Rectal smooth muscle tissue (tissue), 1 donor: Measurements from ENCODE around the gene VPS41.

Experiments
- H3K27ac ChIP-seq: one replicate; pipeline ENCODE4 v1.7.0; 2013; ENCODE audit warnings: low read depth, low read length, inconsistent platforms
- H3K27me3 ChIP-seq: one replicate; pipeline ENCODE4 v1.7.0; 2013; ENCODE audit warnings: low read length; ENCODE audit not compliant: control insufficient read depth, insufficient read depth
- H3K36me3 ChIP-seq: one replicate; pipeline ENCODE4 v1.7.0; 2013; ENCODE audit warnings: low read length; ENCODE audit not compliant: control insufficient read depth, insufficient read depth
- H3K4me1 ChIP-seq: one replicate; pipeline ENCODE4 v1.7.0; 2013; ENCODE audit warnings: low read length; ENCODE audit not compliant: control insufficient read depth, insufficient read depth
- H3K4me3 ChIP-seq: one replicate; pipeline ENCODE4 v1.7.0; 2013; ENCODE audit warnings: low read length
- H3K9ac ChIP-seq: one replicate; pipeline ENCODE4 v1.7.0; 2013; ENCODE audit warnings: low read length

VPS41 gene

GRCh38 chr7:38839851-38840250 lies 69.1 kb downstream of the VPS41 start:
- no peaks in the 10 kb centered on the region for H3K4me1 ChIP-seq
- H3K27me3 ChIP-seq, result no peaks in the 10 kb centered on the region
- H3K4me3 ChIP-seq, result no peak overlapping the region
- no peaks in the 10 kb centered on the region for H3K36me3 ChIP-seq
- no peak overlapping the region for H3K27ac ChIP-seq
- no peak overlapping the region for H3K9ac ChIP-seq

- no peaks in the 10 kb centered on the region for H3K36me3 ChIP-seq
- no peak overlapping the region for H3K4me3 ChIP-seq
- H3K27me3 ChIP-seq, result no peaks in the 10 kb centered on the region
- H3K4me1 ChIP-seq, result no peaks in the 10 kb centered on the region
- H3K9ac ChIP-seq, result no peak overlapping the region
- no peak overlapping the region for H3K27ac ChIP-seq
Measured at GRCh38 chr7:38838725-38839385, 70.1 kb downstream of the VPS41 start.

GRCh38 chr7:38834357-38834756 lies 74.6 kb downstream of the VPS41 start:
- Histone ChIP-seq H3K9ac (no peak overlapping the region), H3K27ac (no peak overlapping the region)

GRCh38 chr7:38833329-38833728 lies 75.7 kb downstream of the VPS41 start:
- no peaks in the 10 kb centered on the region for H3K36me3 ChIP-seq
- peaks cover 3% of the 10 kb centered on the region for H3K4me1 ChIP-seq
- no peaks in the 10 kb centered on the region for H3K27me3 ChIP-seq
- H3K9ac ChIP-seq, result no peak overlapping the region
- H3K4me3 ChIP-seq, result no peak overlapping the region
- H3K27ac ChIP-seq, result no peak overlapping the region

More at GRCh38 chr7:38834357-38834756, 74.6 kb downstream of the VPS41 start:
- no peaks in the 10 kb centered on the region for H3K27me3 ChIP-seq
- no peaks in the 10 kb centered on the region for H3K36me3 ChIP-seq
- H3K4me3 ChIP-seq, result no peak overlapping the region
- peaks cover 3% of the 10 kb centered on the region for H3K4me1 ChIP-seq

GRCh38 chr7:38831259-38831996 lies 77.6 kb downstream of the VPS41 start:
- Histone ChIP-seq H3K36me3 (no peaks in the 10 kb centered on the region), H3K9ac (no peak overlapping the region), H3K4me1 (peaks cover 3% of the 10 kb centered on the region), H3K4me3 (no peak overlapping the region), H3K27me3 (no peaks in the 10 kb centered on the region), H3K27ac (peak overlapping the region; percentile 29)

GRCh38 chr7:38830826-38831225 lies 78.2 kb downstream of the VPS41 start:
- Histone ChIP-seq H3K4me1 (peaks cover 7% of the 10 kb centered on the region), H3K27ac (no peak overlapping the region), H3K9ac (no peak overlapping the region), H3K36me3 (no peaks in the 10 kb centered on the region), H3K27me3 (no peaks in the 10 kb centered on the region), H3K4me3 (no peak overlapping the region)

GRCh38 chr7:38829488-38830165 lies 79.4 kb downstream of the VPS41 start:
- Histone ChIP-seq H3K27me3 (no peaks in the 10 kb centered on the region), H3K36me3 (no peaks in the 10 kb centered on the region), H3K4me3 (no peak overlapping the region), H3K9ac (no peak overlapping the region), H3K27ac (no peak overlapping the region), H3K4me1 (peaks cover 11% of the 10 kb centered on the region)

- H3K27ac ChIP-seq, result no peak overlapping the region
- H3K27me3 ChIP-seq, result no peaks in the 10 kb centered on the region
- no peak overlapping the region for H3K9ac ChIP-seq
- no peaks in the 10 kb centered on the region for H3K36me3 ChIP-seq
- H3K4me1 ChIP-seq, result peaks cover 11% of the 10 kb centered on the region
- H3K4me3 ChIP-seq, result no peak overlapping the region
Measured at GRCh38 chr7:38828026-38828425, 81.0 kb downstream of the VPS41 start.

GRCh38 chr7:38825721-38826440 lies 83.1 kb downstream of the VPS41 start:
- H3K4me1 ChIP-seq, result peaks cover 8% of the 10 kb centered on the region
- H3K27ac ChIP-seq, result no peak overlapping the region

GRCh38 chr7:38824948-38825347 lies 84.0 kb downstream of the VPS41 start:
- Histone ChIP-seq H3K9ac (no peak overlapping the region), H3K27me3 (no peaks in the 10 kb centered on the region), H3K4me1 (peaks cover 8% of the 10 kb centered on the region), H3K36me3 (no peaks in the 10 kb centered on the region), H3K27ac (no peak overlapping the region), H3K4me3 (no peak overlapping the region)

More at GRCh38 chr7:38825721-38826440, 83.1 kb downstream of the VPS41 start:
- no peaks in the 10 kb centered on the region for H3K27me3 ChIP-seq
- H3K4me3 ChIP-seq, result no peak overlapping the region
- H3K36me3 ChIP-seq, result no peaks in the 10 kb centered on the region
- no peak overlapping the region for H3K9ac ChIP-seq

GRCh38 chr7:38822549-38822948 lies 86.4 kb downstream of the VPS41 start:
- Histone ChIP-seq H3K27me3 (no peaks in the 10 kb centered on the region), H3K4me3 (no peak overlapping the region), H3K4me1 (peaks cover 8% of the 10 kb centered on the region), H3K9ac (no peak overlapping the region), H3K36me3 (no peaks in the 10 kb centered on the region), H3K27ac (no peak overlapping the region)

GRCh38 chr7:38820571-38820970 lies 88.4 kb downstream of the VPS41 start:
- no peak overlapping the region for H3K4me3 ChIP-seq
- H3K4me1 ChIP-seq, result peaks cover 1% of the 10 kb centered on the region
- H3K27me3 ChIP-seq, result no peaks in the 10 kb centered on the region
- H3K9ac ChIP-seq, result no peak overlapping the region
- H3K36me3 ChIP-seq, result no peaks in the 10 kb centered on the region
- no peak overlapping the region for H3K27ac ChIP-seq
